GM21447 (cell line): Measurements from ENCODE around the gene HIVEP1.

Source experiments
- ATAC-seq: cut with Tn5 transposase; IDR thresholded peaks from one replicate; pipeline ENCODE4 v1.9.1; 2021; ENCODE audit not compliant: unreplicated experiment

The HIVEP1 gene

DNA sequence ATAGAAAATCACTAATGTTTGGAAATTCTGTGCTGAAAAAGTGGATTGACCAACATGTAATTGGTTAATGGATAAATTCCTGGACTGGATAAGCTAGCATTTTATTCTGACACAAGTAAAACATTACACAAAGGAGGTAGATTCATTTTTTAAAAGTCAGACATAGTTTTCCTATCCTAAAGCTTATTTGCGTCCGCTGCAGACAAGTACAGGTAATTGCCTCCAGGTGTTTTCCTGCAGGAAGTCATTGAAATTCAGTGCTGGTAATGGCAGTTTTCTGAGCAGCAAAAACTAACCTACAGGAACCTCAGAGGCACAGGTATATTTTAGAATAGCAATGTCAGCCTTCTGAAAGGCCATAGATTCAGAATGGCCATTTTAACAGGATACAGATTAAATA, 20.0 kb upstream of the HIVEP1 start:
- no peak for ATAC-seq

- no peak for ATAC-seq
These were observed 17.1 kb upstream of the HIVEP1 start for GRCh38 chr6:11994875-11995461.

GRCh38 chr6:11996751-11997150, 15.4 kb upstream of the HIVEP1 start:
- ATAC-seq: no peak

GRCh38 chr6:11999246-11999645, 12.9 kb upstream of the HIVEP1 start:
- no peak for ATAC-seq

- ATAC-seq: no peak
These were observed 11.9 kb upstream of the HIVEP1 start for GRCh38 chr6:12000174-12000573.

DNA sequence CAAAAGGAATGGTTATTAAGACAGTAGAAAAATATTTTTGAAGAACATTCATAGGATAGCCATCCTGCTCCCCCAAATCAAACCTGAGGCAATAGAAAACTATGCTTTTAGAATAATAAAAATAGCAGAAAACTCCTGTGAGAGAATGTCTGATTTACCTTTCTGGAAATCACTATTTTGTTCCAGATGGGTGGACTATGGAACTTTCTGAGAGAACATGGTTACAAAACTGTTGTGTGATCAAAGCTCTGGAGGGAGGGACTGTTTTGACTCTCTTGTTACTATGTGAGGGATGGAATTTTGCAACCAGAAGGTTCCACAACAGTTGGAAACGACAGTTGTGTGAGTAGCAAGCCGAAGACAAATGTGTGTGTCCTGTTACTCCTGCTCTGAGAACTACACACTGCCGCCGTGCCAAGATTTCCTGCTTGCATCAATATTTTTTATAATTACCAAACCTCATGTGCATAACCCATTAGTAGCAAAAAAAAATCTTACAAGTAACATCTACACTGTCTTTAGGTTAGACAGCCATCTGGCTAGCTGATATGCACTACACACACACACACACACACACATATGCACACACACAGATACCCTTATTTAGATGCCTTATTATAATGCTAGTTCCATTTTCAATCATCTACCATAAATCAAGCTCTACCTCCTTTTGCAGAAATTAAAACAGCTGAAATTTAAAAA, 11.0 kb upstream of the HIVEP1 start:
- ATAC-seq: no peak

- ATAC-seq: no peak
These were observed 10.2 kb upstream of the HIVEP1 start for GRCh38 chr6:12001706-12002435.

DNA sequence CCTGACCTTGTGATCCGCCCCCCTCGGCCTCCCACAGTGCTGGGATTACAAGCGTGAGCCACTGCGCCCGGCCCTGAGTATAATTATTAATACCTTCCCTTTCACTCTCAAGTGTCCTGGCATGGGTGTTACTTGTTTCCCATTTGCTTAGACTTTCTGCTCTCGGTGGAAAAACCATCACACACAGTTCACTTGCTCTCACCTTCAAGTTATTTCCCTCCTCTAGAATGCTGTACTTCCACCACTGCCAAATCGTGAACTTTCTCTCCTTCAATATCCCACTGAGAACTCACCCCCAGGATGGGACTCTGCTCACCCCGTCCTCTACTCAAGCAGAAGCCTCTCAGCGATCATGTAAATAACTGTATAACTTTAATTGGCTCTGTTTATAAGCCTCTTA, 4.6 kb upstream of the HIVEP1 start:
- no peak for ATAC-seq

GRCh38 chr6:12007887-12008286, 4.2 kb upstream of the HIVEP1 start:
- ATAC-seq: no peak

GRCh38 chr6:12008366-12009179, 3.5 kb upstream of the HIVEP1 start:
- ATAC-seq: peak; percentile 36

DNA sequence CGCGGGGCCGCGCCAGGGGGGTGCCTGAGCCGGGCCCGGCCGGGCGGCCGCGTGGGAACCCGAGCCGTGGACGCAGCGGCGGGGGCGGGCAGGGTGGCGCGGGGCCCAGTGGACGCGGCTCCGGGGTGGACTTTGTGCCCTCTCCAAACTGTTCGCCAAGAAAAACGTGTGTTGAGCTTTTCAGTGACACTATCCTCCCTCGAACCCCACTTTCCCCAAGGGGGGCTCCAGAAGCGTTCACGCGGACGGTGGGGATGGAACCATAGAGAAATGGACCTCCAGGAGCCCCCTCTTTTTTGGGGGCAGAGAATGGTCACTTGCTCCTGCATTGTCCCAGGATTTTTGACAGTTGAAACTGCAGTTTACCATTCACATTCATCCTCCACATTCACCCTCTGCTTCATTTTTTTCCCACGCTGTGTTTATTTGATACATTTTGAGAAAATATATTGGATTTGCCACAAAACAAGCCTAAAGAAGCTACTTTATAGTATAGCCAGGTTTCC, 2.9 kb upstream of the HIVEP1 start:
- ATAC-seq: no peak

DNA sequence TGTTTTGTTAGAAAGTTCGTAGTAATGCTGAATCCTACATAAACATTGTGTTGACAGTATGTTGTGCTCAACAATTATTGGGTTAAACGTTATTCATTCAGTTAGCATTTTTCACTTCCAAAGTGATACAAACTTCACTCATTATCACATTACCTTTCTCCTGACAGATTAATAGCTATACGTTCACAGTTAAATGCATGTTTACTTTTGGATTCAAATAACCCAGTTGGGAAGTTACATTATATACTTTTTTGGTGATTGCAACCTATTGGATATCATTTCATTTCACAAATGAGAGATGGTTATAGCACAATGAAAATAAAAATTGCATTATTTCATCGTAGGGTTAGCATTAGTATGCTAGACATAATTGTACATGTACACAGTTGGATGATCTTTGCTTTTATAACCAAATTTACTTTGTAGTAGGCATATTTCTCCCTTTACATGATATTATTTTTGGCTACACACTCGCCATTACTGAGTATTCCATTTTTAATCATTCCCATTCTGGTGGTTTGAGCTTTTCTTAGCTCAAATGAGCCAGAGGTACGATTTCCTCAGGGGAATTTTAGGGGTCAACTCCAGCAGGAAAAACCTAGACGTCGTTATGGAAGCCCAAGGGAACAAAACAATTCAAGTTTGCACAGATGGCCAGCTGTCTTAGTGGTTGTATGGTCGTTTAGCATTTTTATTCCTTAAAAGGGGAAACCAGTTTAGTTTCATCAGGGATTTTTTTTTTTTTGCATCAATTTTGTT, 2.1 kb upstream of the HIVEP1 start:
- ATAC-seq: no peak

DNA sequence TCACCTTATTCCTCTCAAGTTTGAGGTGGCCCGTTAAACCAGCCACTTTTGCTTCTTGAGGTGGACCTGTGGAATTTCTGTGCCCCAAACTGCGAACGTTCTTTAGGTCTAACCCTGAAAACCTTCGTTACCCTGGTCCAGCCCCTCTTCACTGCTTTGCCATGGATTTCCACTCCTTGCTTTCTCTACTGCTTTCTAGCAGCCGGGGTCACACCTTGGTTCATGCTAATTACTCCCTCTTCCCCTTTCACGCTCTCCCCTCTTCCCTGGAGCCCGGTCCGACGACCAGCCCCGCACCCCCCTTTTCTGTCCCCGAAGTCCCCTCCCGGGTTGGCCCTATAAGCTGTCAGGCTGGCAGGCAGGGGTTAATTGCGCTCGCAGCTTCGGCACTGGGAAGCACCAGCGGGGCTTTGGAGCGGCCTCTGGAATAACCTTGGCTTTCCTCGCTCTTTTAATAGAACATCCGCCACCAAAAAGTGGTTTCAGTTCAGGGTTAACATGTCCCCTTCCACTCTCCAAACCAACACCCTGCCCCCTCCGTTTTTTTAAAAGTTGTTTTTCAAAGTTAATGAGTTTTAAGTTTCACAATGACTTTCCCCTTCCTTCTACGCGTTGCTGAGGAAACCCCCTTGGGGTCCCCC, 1.4 kb upstream of the HIVEP1 start:
- ATAC-seq: peak; percentile 45

GRCh38 chr6:12011276-12012037, 655 bp upstream of the HIVEP1 start:
- peak; percentile 51 for ATAC-seq

GRCh38 chr6:12012558-12013306, 620 bp downstream of the HIVEP1 start:
- ATAC-seq: no peak

DNA sequence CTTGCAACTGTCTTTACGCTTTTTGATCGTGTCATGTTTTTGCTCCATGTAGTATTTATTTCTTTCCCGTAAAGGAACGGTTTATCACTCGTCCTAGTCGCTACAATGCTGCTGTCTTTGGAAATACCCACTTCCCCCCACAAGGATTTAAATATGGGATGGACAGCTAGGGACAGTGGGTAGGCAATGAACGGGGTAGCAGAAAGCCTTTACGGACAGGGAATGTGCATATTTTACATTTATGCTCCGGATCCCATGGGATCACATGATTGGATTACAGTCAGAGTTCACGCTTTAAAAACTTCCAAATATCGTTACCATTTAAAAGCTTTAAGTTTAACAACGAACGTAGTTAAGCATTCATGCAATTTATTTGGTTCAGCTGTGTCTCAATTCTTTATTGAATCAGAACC, 1.2 kb downstream of the HIVEP1 start:
- no peak for ATAC-seq

DNA sequence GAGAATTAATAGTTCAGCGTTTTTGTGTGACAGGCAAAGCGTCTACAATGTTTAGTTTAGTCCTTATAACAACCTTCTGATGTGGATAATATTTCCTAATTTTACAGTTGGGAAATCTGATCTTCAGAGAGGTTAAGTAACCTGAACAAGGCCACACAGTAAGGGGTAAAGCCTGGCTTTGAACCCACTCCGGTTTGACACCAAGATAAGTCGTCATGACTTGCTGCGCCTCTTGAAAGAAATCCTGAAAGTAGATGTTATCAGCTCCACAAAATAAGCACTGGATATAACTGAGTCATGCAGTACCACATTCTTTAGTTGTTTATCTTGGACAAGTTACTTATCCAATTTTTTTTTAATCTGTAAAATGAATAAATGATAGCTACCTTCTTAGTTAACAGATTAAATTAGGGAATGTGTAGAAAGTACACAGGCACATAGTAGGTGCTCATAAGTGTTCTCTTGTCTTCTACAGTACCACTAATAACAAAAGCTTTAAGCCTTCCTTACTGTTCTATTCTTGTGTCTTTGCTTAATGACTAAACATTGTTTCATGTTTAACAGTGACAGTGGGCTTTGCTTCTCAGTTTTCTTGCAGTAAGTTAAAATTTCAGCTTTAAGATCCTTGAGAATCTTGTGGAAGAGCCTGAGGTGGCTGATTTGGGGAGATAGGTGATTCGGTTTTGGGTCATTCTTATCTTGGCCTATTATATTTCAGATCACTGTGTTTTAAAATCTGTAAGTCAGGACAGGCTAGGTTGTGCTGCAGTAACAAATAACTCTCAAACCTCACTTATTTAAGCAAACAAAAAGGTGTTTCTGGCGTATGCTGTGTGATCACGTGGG, 2.1 kb downstream of the HIVEP1 start:
- ATAC-seq: no peak

- ATAC-seq: no peak
These were observed 2.7 kb downstream of the HIVEP1 start for GRCh38 chr6:12014873-12015149.
